CD4-positive, alpha-beta T cell treated with Interleukin-15 for 4 hours (primary cell): Measurements from ENCODE around the gene BRICD5.

Source experiments
- DNase-seq: peaks from one replicate; pipeline ENCODE4 v3.0.0-alpha.2; 2020; ENCODE audit warnings: low spot score

The BRICD5 gene

GRCh38 chr16:2163211-2163881 is 47.3 kb downstream of the BRICD5 start:
- DNase-seq = peak; percentile 36

GRCh38 chr16:2162676-2163118 is 48.0 kb downstream of the BRICD5 start:
- no peak for DNase-seq

GRCh38 chr16:2161911-2162310 is 48.8 kb downstream of the BRICD5 start:
- no peak for DNase-seq

DNA sequence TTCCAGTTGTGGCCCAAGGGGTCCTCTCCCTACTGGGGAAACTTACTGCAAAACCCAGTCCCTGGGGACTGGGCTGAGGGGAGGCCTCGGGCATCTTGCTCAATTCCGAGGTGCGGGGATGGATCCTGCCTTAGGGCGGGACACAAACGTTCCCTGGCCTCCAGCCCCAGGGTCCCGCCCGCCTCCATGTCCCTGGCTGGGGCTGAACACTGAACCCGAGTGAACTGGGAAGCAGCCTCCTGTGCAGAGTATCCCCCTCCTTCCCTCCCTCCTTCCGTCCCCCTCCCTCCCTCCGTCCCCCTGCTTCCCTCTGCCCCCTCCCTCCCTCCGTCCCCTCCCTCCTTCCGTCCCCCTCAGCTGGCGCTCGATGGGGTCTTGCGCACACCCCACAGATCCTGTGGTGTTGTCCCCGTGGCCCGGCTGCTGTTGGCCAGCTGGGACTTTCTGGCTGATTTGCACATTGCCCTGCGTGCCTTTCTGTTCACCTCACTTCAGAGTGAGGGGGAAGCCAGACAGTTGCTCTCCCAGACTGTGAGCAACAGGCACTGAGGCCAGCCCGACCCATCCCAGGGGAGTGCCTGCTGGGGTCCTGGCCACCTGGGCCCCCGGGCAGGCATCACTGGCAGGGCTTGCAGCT is 49.6 kb downstream of the BRICD5 start:
- no peak for DNase-seq
